Uterus (tissue), 4 donors: ENCODE measurements around the gene SON. TPM values are rescaled to one million over a fixed set of nuclear protein-coding genes. Genes with fewer than 3 reads are reported as not detected.
"Not testable (repeated sequence)": the region's sequence is repeated elsewhere in the genome, so short reads cannot be mapped to it uniquely, and the experiment has no call there.

Source experiments
- DNase-seq, 2 donors: peaks; one replicate each; pipeline ENCODE4 v3.0.0-alpha.2; 2019 to 2020
- H3K27ac ChIP-seq, 2 donors: fragments of 200-600 bp; sonication (generic); 1 replicate in 1 of 2; 2 replicates in 1 of 2; pipeline ENCODE4 v1.5.1; 2016 to 2018
- H3K27me3 ChIP-seq, 2 donors: fragments of 200-600 bp; sonication (generic); one replicate each; pipeline ENCODE4 v1.5.1; 2018 to 2019; ENCODE audit warnings: control low read depth in 1 of 2
- H3K36me3 ChIP-seq, 2 donors: fragments of 200-600 bp; sonication (generic); one replicate each; pipeline ENCODE4 v1.5.1; 2019; ENCODE audit warnings: control low read depth in 1 of 2
- H3K4me1 ChIP-seq, 2 donors: fragments of 200-600 bp; sonication (generic); one replicate each; pipeline ENCODE4 v1.5.1; 2018 to 2019; ENCODE audit warnings: control low read depth in 1 of 2
- H3K4me3 ChIP-seq, 2 donors: fragments of 200-600 bp; sonication (generic); 1 replicate in 1 of 2; 2 replicates in 1 of 2; pipeline ENCODE4 v1.5.1; 2018 to 2019; ENCODE audit warnings: mild to moderate bottlenecking in 1 of 2
- H3K9me3 ChIP-seq, 2 donors: fragments of 200-600 bp; sonication (generic); one replicate each; pipeline ENCODE4 v1.5.1; 2019; ENCODE audit warnings: control low read depth in 1 of 2
- CTCF ChIP-seq, 4 experiments: fragments of 200-600 bp in 2 of 4; fragments of 450-650 bp in 2 of 4; sonication (generic) in 2 of 4; IDR thresholded peaks; one replicate each; pipeline ENCODE4 v1.5.1; 2016 to 2019; ENCODE audit warnings: antibody characterized with exemption in 4 of 4, mild to moderate bottlenecking in 2 of 4, moderate library complexity in 1 of 4
- POLR2A ChIP-seq, 2 donors: fragments of 450-650 bp; IDR thresholded peaks; one replicate each; pipeline ENCODE4 v1.6.1; 2016; ENCODE audit warnings: antibody characterized with exemption in 2 of 2, mild to moderate bottlenecking in 1 of 2, moderate library complexity in 1 of 2
- intact Hi-C: fragments of 100-400 bp; cut with DNase I; formaldehyde crosslinking; loops from one replicate; pipeline ENCODE4 v1.15.1; 2023; ENCODE audit warnings: low total_unique reads
- total RNA-seq, 4 donors: library from RNA; depleted of rRNA in 3 of 4; stranded (reverse); fragments of >200 nt in 3 of 4; gene quantifications; one replicate each; pipeline versions ENCODE4 v1.1.0 to v1.2.4, GENCODE V29; 2014 to 2023
- donor health status: DM: yes; HTN: yes; CAD: no.

The SON gene
- total RNA-seq, 4 donors from 2014 or later, result 249 to 420 (median 304) TPM

- DNase-seq, result peak; percentile 71 to 89
- Histone ChIP-seq H3K4me3 (peak within 1 kb of the TSS; percentile 44 to 54), H3K36me3 (no peaks in the 10 kb centered on the region), H3K27me3 (no peaks in the 10 kb centered on the region), H3K27ac (peak within 1 kb of the TSS; percentile 77 to 83), H3K9me3 (no peaks in the 10 kb centered on the region), H3K4me1 (no peaks in the 10 kb centered on the region)
- peak; percentile 64 to 72 for TF ChIP-seq POLR2A (IDR thresholded peaks at IDR 0.05)
- TF ChIP-seq CTCF (IDR thresholded peaks at IDR 0.05), result peak in 3 of 4 experiments; percentile 11 to 30 (median 26)
- intact Hi-C loops, result no loop called here
Observed at GRCh38 chr21:33588485-33589335, 45.9 kb downstream of the SON start, which contains the start of gene DONSON. DONSON (minus strand) TSS chr21:33588684; CDS start chr21:33588641, 43 bp downstream.

- Histone ChIP-seq H3K27me3 (no peaks in the 10 kb centered on the region), H3K4me1 (no peaks in the 10 kb centered on the region), H3K27ac (no peak overlapping the region), H3K4me3 (no peak overlapping the region), H3K36me3 (no peaks in the 10 kb centered on the region), H3K9me3 (no peaks in the 10 kb centered on the region)
- no peak for DNase-seq
- intact Hi-C loops, result no loop called here
- TF ChIP-seq POLR2A (IDR thresholded peaks at IDR 0.05) (no peak), CTCF (IDR thresholded peaks at IDR 0.05) (no peak)
Observed at GRCh38 chr21:33598051-33598450, 55.2 kb downstream of the SON start.

- H3K9me3 ChIP-seq, result no peaks in the 10 kb centered on the region
- no peak for DNase-seq
- TF ChIP-seq CTCF (IDR thresholded peaks at IDR 0.05) (no peak), POLR2A (IDR thresholded peaks at IDR 0.05) (no peak)
- no peaks in the 10 kb centered on the region for H3K36me3 ChIP-seq
- no peaks in the 10 kb centered on the region for H3K27me3 ChIP-seq
- H3K27ac ChIP-seq, result no peak overlapping the region
- H3K4me3 ChIP-seq, result no peak overlapping the region
- intact Hi-C loops, result no loop called here
- no peaks in the 10 kb centered on the region for H3K4me1 ChIP-seq
Observed at GRCh38 chr21:33608559-33608958, 65.7 kb downstream of the SON start.

- intact Hi-C loops, result no loop called here
- DNase-seq, result no peak
Observed at GRCh38 chr21:33611006-33611744, 68.3 kb downstream of the SON start.

GRCh38 chr21:33617565-33617964 lies 74.7 kb downstream of the SON start:
- H3K27ac ChIP-seq, H3K4me1 ChIP-seq, intact Hi-C loops, DNase-seq, H3K36me3 ChIP-seq, H3K4me3 ChIP-seq, H3K27me3 ChIP-seq, H3K9me3 ChIP-seq: not testable (repeated sequence)

More at GRCh38 chr21:33611006-33611744, 68.3 kb downstream of the SON start:
- no peak overlapping the region for H3K27ac ChIP-seq
- TF ChIP-seq POLR2A (IDR thresholded peaks at IDR 0.05), result no peak
- TF ChIP-seq CTCF (IDR thresholded peaks at IDR 0.05), result no peak
- no peak overlapping the region for H3K4me3 ChIP-seq
- H3K27me3 ChIP-seq, result no peaks in the 10 kb centered on the region
- H3K9me3 ChIP-seq, result no peaks in the 10 kb centered on the region
- H3K36me3 ChIP-seq, result no peaks in the 10 kb centered on the region
- H3K4me1 ChIP-seq, result no peaks in the 10 kb centered on the region
